GM12873 (cell line): ENCODE results near the gene TNFAIP2.

Experiments
- CTCF ChIP-seq: IDR thresholded peaks from 2 replicates; pipeline ENCODE4 v1.5.1; 2012; ENCODE audit warnings: low read depth, mild to moderate bottlenecking, moderate library complexity, low read length, control low read depth; ENCODE audit not compliant: insufficient read depth; ENCODE audit errors: missing control alignments

TNFAIP2 gene

GRCh38 chr14:103097244-103097993, 25.8 kb upstream of the TNFAIP2 start:
- TF ChIP-seq CTCF: no peak

GRCh38 chr14:103097994-103098957, 25.0 kb upstream of the TNFAIP2 start:
- TF ChIP-seq CTCF: no peak

GRCh38 chr14:103099081-103099732, 24.1 kb upstream of the TNFAIP2 start:
- no peak for TF ChIP-seq CTCF

GRCh38 chr14:103099733-103100280, 23.5 kb upstream of the TNFAIP2 start:
- no peak for TF ChIP-seq CTCF

GRCh38 chr14:103100281-103101121, 22.8 kb upstream of the TNFAIP2 start:
- no peak for TF ChIP-seq CTCF

- no peak for TF ChIP-seq CTCF
Measured at GRCh38 chr14:103101257-103101962, 21.9 kb upstream of the TNFAIP2 start.
